ENCODE measurements around the gene PLD4. TPM values are rescaled to one million over a fixed set of nuclear protein-coding genes. Genes with fewer than 3 reads are reported as not detected.

The PLD4 gene
- total and polyA plus RNA-seq, 2 of the 8 experiments (the other 6 are each of a cell fraction or from before 2014, with no cell fraction given) = 0.05 TPM; not detected in 1

- no peak overlapping the region for H3K23ac ChIP-seq (ENCODE audit: insufficient read length)
- no peak overlapping the region for H3K4me3 ChIP-seq (ENCODE audit: extremely low read depth in 1 of 4, insufficient read depth in 2 of 4, low read depth in 3 of 4, low read length in 4 of 4)
- H3K9me3 ChIP-seq (ENCODE audit: insufficient read depth in 2 of 2, low read depth in 1 of 2, low read length in 1 of 2) = peaks cover 0 to 29% of the 10 kb centered on the region in 2 experiments; a peak in 1 of 4 replicates
- no peak for DNase-seq (ENCODE audit: low read depth in 1 of 2, low spot score in 2 of 2)
- ChIA-PET CTCF (ENCODE audit: partially characterized antibody) (interaction anchor here (0.6 to 3.3 kb wide), 14 partner anchors 11 to 332 kb away, joined by 3 to 11 read pairs (median 5); no protein-coding TSS in a partner anchor), POLR2A (ENCODE audit: partially characterized antibody) (no interaction called here)
- H3K79me1 ChIP-seq (ENCODE audit: low read depth, low read length) = no peaks in the 10 kb centered on the region
- H3K14ac ChIP-seq (ENCODE audit: insufficient read length) = no peak overlapping the region
- no peak overlapping the region for H3K18ac ChIP-seq (ENCODE audit: extremely low read depth, low read length)
- H3K23me2 ChIP-seq (ENCODE audit: low read depth, low read length) = no peaks in the 10 kb centered on the region
- no peak overlapping the region for H4K5ac ChIP-seq (ENCODE audit: insufficient read length, low read depth, low read length)
- H2BK12ac ChIP-seq (ENCODE audit: low read depth, low read length) = no peak overlapping the region
- 73% methylated on average over 11 of the region's 11 CpGs; no CpG with 5 or more reads in 1 of the 2 experiments for WGBS, 2 experiments (ENCODE audit: extremely low coverage in 1 of 2, insufficient coverage in 1 of 2, insufficient read length in 1 of 2, insufficient replicate concordance in 2 of 2, low coverage in 1 of 2, low lambda C conversion rate in 2 of 2, missing lambda C conversion rate in 1 of 2)
- no peak overlapping the region for H3K4me2 ChIP-seq (ENCODE audit: insufficient read depth in 1 of 2, low read depth in 2 of 2, low read length in 2 of 2)
- FAIRE-seq = no peak
- H2AFZ ChIP-seq (ENCODE audit: low read length) = no peak overlapping the region
- H2BK15ac ChIP-seq (ENCODE audit: low read length) = no peak overlapping the region
- peaks cover 2 to 48% (median 20%) of the 10 kb centered on the region in 4 experiments for H3K27me3 ChIP-seq (replicated peaks in 1 of 4; ENCODE audit: control insufficient read depth in 3 of 4, extremely low read depth in 1 of 4, insufficient read depth in 3 of 4, low read length in 3 of 4)
- no peak overlapping the region for H4K8ac ChIP-seq (ENCODE audit: extremely low read depth, insufficient read depth, low read length)
- no peak overlapping the region for H2BK120ac ChIP-seq (replicated peaks; ENCODE audit: low read depth, low read length)
- no peaks in the 10 kb centered on the region for H3K79me2 ChIP-seq (ENCODE audit: control insufficient read depth in 1 of 2, insufficient read depth in 2 of 2, low read length in 2 of 2)
- no peak overlapping the region for H3K27ac ChIP-seq (ENCODE audit: low read depth, low read length)
- no peak overlapping the region for H4K91ac ChIP-seq (replicated peaks; ENCODE audit: insufficient read length, low read length)
- TF ChIP-seq SIX5 (IDR thresholded peaks at IDR 0.05; ENCODE audit: low read depth, low read length) (no peak), JUND (IDR thresholded peaks at IDR 0.05; ENCODE audit: low read length) (no peak), TCF12 (IDR thresholded peaks at IDR 0.05; ENCODE audit: low read depth, low read length) (no peak), CHD1 (IDR thresholded peaks at IDR 0.05; ENCODE audit: low read depth, low read length) (no peak), SP1 (IDR thresholded peaks at IDR 0.05; ENCODE audit: low read depth, low read length) (no peak), SIN3A (conservative IDR thresholded peaks at IDR 0.05 in 1 of 2, IDR thresholded peaks at IDR 0.05 in 1 of 2; ENCODE audit: low read depth in 1 of 2, low read length in 2 of 2) (no peak), BACH1 (IDR thresholded peaks at IDR 0.05; ENCODE audit: low read length) (no peak), POU5F1 (IDR thresholded peaks at IDR 0.05; ENCODE audit: low read depth, low read length) (no peak), PHF8 (conservative IDR thresholded peaks at IDR 0.05; ENCODE audit: low read depth, low read length) (no peak)
- no peak overlapping the region for H3K9ac ChIP-seq (replicated peaks in 1 of 4; ENCODE audit: extremely low read depth in 1 of 4, low read depth in 3 of 4, low read length in 3 of 4)
- H3K36me3 ChIP-seq (ENCODE audit: control insufficient read depth in 2 of 4, insufficient read depth in 4 of 4, low read length in 3 of 4) = no peaks in the 10 kb centered on the region
- H2BK5ac ChIP-seq (ENCODE audit: low read depth, low read length) = no peak overlapping the region
- H2AK5ac ChIP-seq (ENCODE audit: low read depth, low read length) = no peak overlapping the region
- no peak overlapping the region for H3K56ac ChIP-seq (replicated peaks; ENCODE audit: insufficient read length, low read depth, low read length)
- no peak overlapping the region for H3K4ac ChIP-seq (replicated peaks; ENCODE audit: insufficient read length, low read depth, low read length)
- H3K4me1 ChIP-seq (replicated peaks in 1 of 4; ENCODE audit: control insufficient read depth in 3 of 4, insufficient read depth in 4 of 4, low read length in 3 of 4) = no peaks in the 10 kb centered on the region
- no peaks in the 10 kb centered on the region for H4K20me1 ChIP-seq (replicated peaks in 1 of 2; ENCODE audit: control insufficient read depth in 1 of 2, insufficient read depth in 2 of 2, low read length in 2 of 2)
- H2BK20ac ChIP-seq (ENCODE audit: low read length) = no peak overlapping the region
These were observed 15.2 kb downstream of the PLD4 start for GRCh38 chr14:104939666-104940410.

All from H1 (cell line).